ENCODE data around the gene ASTN2. TPM values are rescaled to one million over a fixed set of nuclear protein-coding genes. Genes with fewer than 3 reads are reported as not detected.

ASTN2 gene
- total RNA-seq, 1 experiment from 2014 or later, result 4.8 TPM

DNA sequence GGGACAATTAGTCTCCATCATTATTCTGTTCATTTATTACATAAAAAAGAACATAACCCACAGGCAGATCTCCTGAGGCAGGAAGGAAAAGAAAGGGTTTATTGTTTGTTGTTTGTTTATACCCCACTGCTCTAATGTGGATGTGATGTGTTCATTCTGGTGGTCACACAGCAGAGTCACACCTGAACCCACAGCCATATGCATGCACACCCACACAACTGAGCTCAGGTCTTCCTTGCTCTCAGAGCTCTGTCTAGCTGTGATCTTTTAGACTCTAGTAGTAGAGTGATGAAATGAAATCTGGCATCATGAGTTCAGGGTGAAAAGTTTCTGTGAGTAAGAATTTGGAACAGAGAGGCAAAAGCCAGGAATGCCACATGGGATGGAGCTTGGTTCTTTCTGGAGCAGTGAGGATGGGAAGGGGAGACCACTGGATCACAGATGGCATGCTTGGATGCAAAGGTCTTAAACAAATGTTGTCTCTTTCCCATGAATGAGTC lies 1034.3 kb downstream of the ASTN2 start:
- no peaks in the 10 kb centered on the region for H3K79me2 ChIP-seq (ENCODE audit: insufficient read depth, low read length)
- no peak overlapping the region for H3K4me2 ChIP-seq (ENCODE audit: low read length)
- DNase-seq (ENCODE audit: low read depth, low spot score) (no peak), ATAC-seq (no peak)
- no peak overlapping the region for H3K27ac ChIP-seq (ENCODE audit: low read depth, low read length)
- no peaks in the 10 kb centered on the region for H3K27me3 ChIP-seq (ENCODE audit: insufficient read depth, low read length)
- RAD21 ChIA-PET (ENCODE audit: low non-redundant PET in 1 of 2, low total read pairs in 2 of 2, uncharacterized antibody in 2 of 2, unreplicated experiment in 2 of 2), result no interaction called here
- POLR2A ChIA-PET, result no interaction called here
- intact Hi-C loops (cut with micrococcal nuclease), result no loop called here
- no peak overlapping the region for H3K4me3 ChIP-seq (replicated peaks in 1 of 2; ENCODE audit: low read depth in 1 of 2, low read length in 2 of 2)
- no peak overlapping the region for H2AFZ ChIP-seq (ENCODE audit: low read depth, low read length, poor library complexity, severe bottlenecking)
- TF ChIP-seq CEBPB (IDR thresholded peaks at IDR 0.05; ENCODE audit: low read depth), result no peak
- TF ChIP-seq FOSL1 (IDR thresholded peaks at IDR 0.05; ENCODE audit: low read depth), result no peak
- no peak for TF ChIP-seq TCF7L2 (IDR thresholded peaks at IDR 0.05; ENCODE audit: borderline replicate concordance, extremely low read depth, insufficient read depth, insufficient read length)
- TF ChIP-seq YY1 (IDR thresholded peaks at IDR 0.05; ENCODE audit: extremely low read depth, insufficient replicate concordance, low read depth, low read length), result no peak
- no peak for TF ChIP-seq ZFX (IDR thresholded peaks at IDR 0.05)
- TF ChIP-seq POLR2A (IDR thresholded peaks at IDR 0.05; ENCODE audit: borderline replicate concordance, extremely low read depth, insufficient read depth, insufficient read length), result no peak
- no peak for TF ChIP-seq POLR2AphosphoS5 (IDR thresholded peaks at IDR 0.05; ENCODE audit: low read depth, low read length)
- TF ChIP-seq RAD21 (IDR thresholded peaks at IDR 0.05; ENCODE audit: low read depth), result no peak
- no peak for TF ChIP-seq CBX3 (IDR thresholded peaks at IDR 0.05; ENCODE audit: low read depth)
- H3K4me1 ChIP-seq (ENCODE audit: control insufficient read depth in 1 of 2, insufficient read depth in 2 of 2, low read length in 2 of 2), result peaks cover 11 to 17% of the 10 kb centered on the region in 2 experiments
- no peaks in the 10 kb centered on the region for H3K9me2 ChIP-seq (ENCODE audit: insufficient read depth)
- BruUV-seq (replicated peaks), result no TSS peak
- CTCF ChIA-PET, result no interaction called here
- H3K36me3 ChIP-seq (ENCODE audit: control insufficient read depth in 1 of 2, insufficient read depth in 2 of 2, low read length in 2 of 2), result no peaks in the 10 kb centered on the region
- no peaks in the 10 kb centered on the region for H4K20me1 ChIP-seq (ENCODE audit: insufficient read depth)
- no peak overlapping the region for H3K9ac ChIP-seq (ENCODE audit: low read length)
- no peaks in the 10 kb centered on the region for H3K9me3 ChIP-seq (ENCODE audit: control insufficient read depth in 1 of 2, insufficient read depth in 1 of 2, low read depth in 1 of 2, low read length in 2 of 2)

DNA sequence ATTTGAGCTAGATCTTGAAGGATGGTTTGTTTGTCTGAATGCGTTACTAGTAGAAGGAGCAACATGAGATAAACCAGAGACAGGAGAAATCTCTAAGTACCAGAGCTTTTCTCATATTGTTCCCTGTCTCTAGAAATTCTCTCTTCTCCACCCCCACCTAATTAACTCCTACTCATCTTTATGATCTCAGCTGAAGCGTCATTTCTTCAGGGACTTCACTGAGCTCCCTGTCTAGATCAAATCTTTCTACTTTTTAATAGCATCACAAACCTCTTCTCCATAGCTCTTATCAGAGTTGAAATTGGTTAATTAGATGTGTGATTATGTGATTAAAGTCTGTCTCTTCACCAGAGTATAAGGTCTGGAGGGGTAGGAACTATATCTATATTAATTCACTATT lies 1035.0 kb downstream of the ASTN2 start:
- RAD21 ChIA-PET (ENCODE audit: low non-redundant PET in 1 of 2, low total read pairs in 2 of 2, uncharacterized antibody in 2 of 2, unreplicated experiment in 2 of 2), result no interaction called here
- Histone ChIP-seq H3K4me3 (replicated peaks in 1 of 2; ENCODE audit: low read depth in 1 of 2, low read length in 2 of 2) (no peak overlapping the region), H3K4me2 (ENCODE audit: low read length) (no peak overlapping the region), H3K79me2 (ENCODE audit: insufficient read depth, low read length) (no peaks in the 10 kb centered on the region), H3K36me3 (ENCODE audit: control insufficient read depth in 1 of 2, insufficient read depth in 2 of 2, low read length in 2 of 2) (no peaks in the 10 kb centered on the region), H2AFZ (ENCODE audit: low read depth, low read length, poor library complexity, severe bottlenecking) (no peak overlapping the region), H3K4me1 (ENCODE audit: control insufficient read depth in 1 of 2, insufficient read depth in 2 of 2, low read length in 2 of 2) (peaks cover 11 to 17% of the 10 kb centered on the region in 2 experiments), H3K9me2 (ENCODE audit: insufficient read depth) (no peaks in the 10 kb centered on the region), H3K27me3 (ENCODE audit: insufficient read depth, low read length) (no peaks in the 10 kb centered on the region), H3K27ac (ENCODE audit: low read depth, low read length) (no peak overlapping the region), H3K9ac (ENCODE audit: low read length) (no peak overlapping the region), H4K20me1 (ENCODE audit: insufficient read depth) (no peaks in the 10 kb centered on the region), H3K9me3 (ENCODE audit: control insufficient read depth in 1 of 2, insufficient read depth in 1 of 2, low read depth in 1 of 2, low read length in 2 of 2) (no peaks in the 10 kb centered on the region)
- POLR2A ChIA-PET, result no interaction called here
- TF ChIP-seq ZNF274 (IDR thresholded peaks at IDR 0.05; ENCODE audit: low read depth, low read length) (no peak), TCF7L2 (IDR thresholded peaks at IDR 0.05; ENCODE audit: borderline replicate concordance, extremely low read depth, insufficient read depth, insufficient read length) (no peak), JUND (IDR thresholded peaks at IDR 0.05) (no peak), CEBPB (IDR thresholded peaks at IDR 0.05; ENCODE audit: low read depth) (no peak)
- intact Hi-C loops (cut with micrococcal nuclease), result no loop called here
- no peak for ATAC-seq
- DNase-seq (ENCODE audit: low read depth, low spot score), result no peak
- CTCF ChIA-PET, result no interaction called here
- no TSS peak for BruUV-seq (replicated peaks)
